NCI-H1694 (cell line): ENCODE data around the gene ZNF71.

Experiments
- DNase-seq: peaks from one replicate; lab custom pipeline; 2025; lab: John Stamatoyannopoulos, UW

Gene ZNF71

GRCh38 chr19:56594783-56595547 lies at the start of gene ZNF71:
TSS of gene ZNF71 (plus strand) at chr19:56595302. CDS start at chr19:56601559, 6,257 bp downstream.
- DNase-seq, result peak; percentile 76

GRCh38 chr19:56547535-56547934 lies 47.6 kb upstream of the ZNF71 start:
- no peak for DNase-seq

- no peak for DNase-seq
These were observed 40.7 kb upstream of the ZNF71 start for GRCh38 chr19:56554272-56554869.

GRCh38 chr19:56562766-56563165 lies 32.3 kb upstream of the ZNF71 start:
- DNase-seq, result no peak

GRCh38 chr19:56566904-56567273 lies 28.2 kb upstream of the ZNF71 start:
- DNase-seq, result peak; percentile 26

- peak; percentile 72 for DNase-seq
These were observed 27.6 kb upstream of the ZNF71 start, which contains the start of gene ZNF470 for GRCh38 chr19:56567274-56568120. TSS of gene ZNF470 (plus strand) at chr19:56567468. CDS start at chr19:56570312, 2,844 bp downstream.

GRCh38 chr19:56572589-56572988 lies 22.5 kb upstream of the ZNF71 start:
- DNase-seq, result no peak

GRCh38 chr19:56573914-56574313 lies 21.2 kb upstream of the ZNF71 start:
- DNase-seq, result no peak

- no peak for DNase-seq
These were observed 17.1 kb upstream of the ZNF71 start for GRCh38 chr19:56577719-56578602.

GRCh38 chr19:56594446-56594782 lies 688 bp upstream of the ZNF71 start:
- no peak for DNase-seq

- DNase-seq, result no peak
These were observed 422 bp downstream of the ZNF71 start for GRCh38 chr19:56595548-56595899.

- no peak for DNase-seq
These were observed 1.6 kb downstream of the ZNF71 start for GRCh38 chr19:56596676-56597075.

GRCh38 chr19:56597696-56598095 lies 2.6 kb downstream of the ZNF71 start:
- no peak for DNase-seq

GRCh38 chr19:56601375-56601774 lies 6.3 kb downstream of the ZNF71 start:
- no peak for DNase-seq

- DNase-seq, result no peak
These were observed 8.7 kb downstream of the ZNF71 start for GRCh38 chr19:56603829-56604228.

GRCh38 chr19:56608274-56608964 lies 13.3 kb downstream of the ZNF71 start:
- DNase-seq, result no peak

- no peak for DNase-seq
These were observed 16.2 kb downstream of the ZNF71 start for GRCh38 chr19:56611288-56611687.

- DNase-seq, result no peak
These were observed 17.6 kb downstream of the ZNF71 start for GRCh38 chr19:56612737-56613136.

GRCh38 chr19:56613639-56614038 lies 18.5 kb downstream of the ZNF71 start:
- DNase-seq, result no peak

GRCh38 chr19:56617531-56617930 lies 22.4 kb downstream of the ZNF71 start:
- DNase-seq, result no peak

- no peak for DNase-seq
These were observed 24.0 kb downstream of the ZNF71 start for GRCh38 chr19:56619121-56619520.
